GM23338 (cell line): ENCODE data around the gene TTC33.

Source experiments
- CTCF ChIP-seq, 2 experiments: fragments of 200-600 bp in 1 of 2; sonication (generic) in 1 of 2; conservative IDR thresholded peaks; 2 replicates each; pipeline versions ENCODE4 v1.5.1 to v1.6.1; 2016 to 2017; ENCODE audit warnings: antibody characterized with exemption in 2 of 2, low read depth in 2 of 2, mild to moderate bottlenecking in 2 of 2, moderate library complexity in 1 of 2
- EZH2 ChIP-seq: fragments of 200-600 bp; sonication (generic); IDR thresholded peaks from one replicate; pipeline ENCODE4 v1.8.0; 2017; ENCODE audit warnings: antibody characterized with exemption, mild to moderate bottlenecking, low read depth; ENCODE audit not compliant: unreplicated experiment
- EZH2phosphoT487 ChIP-seq: fragments of 200-600 bp; sonication (generic); IDR thresholded peaks from one replicate; pipeline ENCODE4 v1.8.1; 2018; ENCODE audit warnings: antibody characterized with exemption; ENCODE audit not compliant: unreplicated experiment

- TF ChIP-seq EZH2 (no peak), CTCF (conservative IDR thresholded peaks at IDR 0.05; ENCODE audit: low read depth in 2 of 2) (no peak), EZH2phosphoT487 (no peak)
Observed at GRCh38 chr5:40540301-40540700, 215.5 kb downstream of the TTC33 start.
